Measurements from ENCODE around the gene NRXN3.

The NRXN3 gene

GRCh38 chr14:78153064-78153341 lies 17.2 kb upstream of the NRXN3 start:
- no peak overlapping the region for H3K27ac Mint-ChIP-seq
- H3K9me3 Mint-ChIP-seq, result no peaks in the 10 kb centered on the region
- no peaks in the 10 kb centered on the region for H3K36me3 Mint-ChIP-seq (ENCODE audit: low read depth)
- H3K27me3 Mint-ChIP-seq, result peaks cover 9% of the 10 kb centered on the region
- intact Hi-C loops (cut with micrococcal nuclease), result no loop called here
- no peak overlapping the region for H3K4me3 Mint-ChIP-seq
- H3K4me1 Mint-ChIP-seq (ENCODE audit: low read depth), result no peaks in the 10 kb centered on the region

GRCh38 chr14:78154827-78155226 lies 15.3 kb upstream of the NRXN3 start:
- no peaks in the 10 kb centered on the region for H3K9me3 Mint-ChIP-seq
- H3K27me3 Mint-ChIP-seq, result peaks cover 8% of the 10 kb centered on the region
- no peaks in the 10 kb centered on the region for H3K4me1 Mint-ChIP-seq (ENCODE audit: low read depth)
- no peaks in the 10 kb centered on the region for H3K36me3 Mint-ChIP-seq (ENCODE audit: low read depth)
- no peak overlapping the region for H3K27ac Mint-ChIP-seq
- intact Hi-C loops (cut with micrococcal nuclease), result no loop called here
- H3K4me3 Mint-ChIP-seq, result no peak overlapping the region

GRCh38 chr14:78156196-78156595 lies 14.0 kb upstream of the NRXN3 start:
- Mint-ChIP-seq H3K36me3 (ENCODE audit: low read depth) (no peaks in the 10 kb centered on the region), H3K27me3 (peaks cover 6% of the 10 kb centered on the region), H3K9me3 (no peaks in the 10 kb centered on the region), H3K4me1 (ENCODE audit: low read depth) (no peaks in the 10 kb centered on the region), H3K4me3 (no peak overlapping the region), H3K27ac (no peak overlapping the region)
- intact Hi-C loops (cut with micrococcal nuclease), result no loop called here

GRCh38 chr14:78157494-78158437 lies 12.4 kb upstream of the NRXN3 start:
- no peak overlapping the region for H3K27ac Mint-ChIP-seq
- no peak overlapping the region for H3K4me3 Mint-ChIP-seq
- intact Hi-C loops (cut with micrococcal nuclease), result no loop called here
- H3K4me1 Mint-ChIP-seq (ENCODE audit: low read depth), result no peaks in the 10 kb centered on the region
- no peaks in the 10 kb centered on the region for H3K36me3 Mint-ChIP-seq (ENCODE audit: low read depth)
- H3K9me3 Mint-ChIP-seq, result no peaks in the 10 kb centered on the region
- peaks cover 11% of the 10 kb centered on the region for H3K27me3 Mint-ChIP-seq

GRCh38 chr14:78162202-78162601 lies 8.0 kb upstream of the NRXN3 start:
- Mint-ChIP-seq H3K27me3 (peaks cover 15% of the 10 kb centered on the region), H3K36me3 (ENCODE audit: low read depth) (no peaks in the 10 kb centered on the region), H3K4me3 (no peak overlapping the region), H3K27ac (no peak overlapping the region), H3K9me3 (no peaks in the 10 kb centered on the region), H3K4me1 (ENCODE audit: low read depth) (no peaks in the 10 kb centered on the region)
- intact Hi-C loops (cut with micrococcal nuclease), result no loop called here

- no peaks in the 10 kb centered on the region for H3K36me3 Mint-ChIP-seq (ENCODE audit: low read depth)
- H3K9me3 Mint-ChIP-seq, result no peaks in the 10 kb centered on the region
- peaks cover 13% of the 10 kb centered on the region for H3K27me3 Mint-ChIP-seq
- intact Hi-C loops (cut with micrococcal nuclease), result no loop called here
- H3K27ac Mint-ChIP-seq, result no peak overlapping the region
- H3K4me1 Mint-ChIP-seq (ENCODE audit: low read depth), result no peaks in the 10 kb centered on the region
- no peak overlapping the region for H3K4me3 Mint-ChIP-seq
These were observed 5.8 kb upstream of the NRXN3 start for GRCh38 chr14:78164226-78164853.

GRCh38 chr14:78172428-78172827 lies 2.3 kb downstream of the NRXN3 start:
- intact Hi-C loops (cut with micrococcal nuclease), result no loop called here
- H3K27ac Mint-ChIP-seq, result no peak overlapping the region
- H3K4me3 Mint-ChIP-seq, result no peak overlapping the region
- H3K27me3 Mint-ChIP-seq, result peaks cover 18% of the 10 kb centered on the region
- H3K4me1 Mint-ChIP-seq (ENCODE audit: low read depth), result no peaks in the 10 kb centered on the region
- no peaks in the 10 kb centered on the region for H3K36me3 Mint-ChIP-seq (ENCODE audit: low read depth)
- no peaks in the 10 kb centered on the region for H3K9me3 Mint-ChIP-seq

- peaks cover 18% of the 10 kb centered on the region for H3K27me3 Mint-ChIP-seq
- no peaks in the 10 kb centered on the region for H3K4me1 Mint-ChIP-seq (ENCODE audit: low read depth)
- H3K36me3 Mint-ChIP-seq (ENCODE audit: low read depth), result no peaks in the 10 kb centered on the region
- no peaks in the 10 kb centered on the region for H3K9me3 Mint-ChIP-seq
- intact Hi-C loops (cut with micrococcal nuclease), result no loop called here
- H3K4me3 Mint-ChIP-seq, result no peak overlapping the region
- H3K27ac Mint-ChIP-seq, result no peak overlapping the region
These were observed 3.3 kb downstream of the NRXN3 start for GRCh38 chr14:78173346-78174035.

GRCh38 chr14:78175412-78175811 lies 5.2 kb downstream of the NRXN3 start:
- intact Hi-C loops (cut with micrococcal nuclease), result no loop called here
- no peak overlapping the region for H3K27ac Mint-ChIP-seq
- no peaks in the 10 kb centered on the region for H3K9me3 Mint-ChIP-seq

GRCh38 chr14:78178071-78178470 lies 7.9 kb downstream of the NRXN3 start:
- H3K27me3 Mint-ChIP-seq, result peaks cover 3% of the 10 kb centered on the region
- intact Hi-C loops (cut with micrococcal nuclease), result no loop called here
- no peak overlapping the region for H3K27ac Mint-ChIP-seq
- no peaks in the 10 kb centered on the region for H3K4me1 Mint-ChIP-seq (ENCODE audit: low read depth)
- no peak overlapping the region for H3K4me3 Mint-ChIP-seq
- H3K9me3 Mint-ChIP-seq, result no peaks in the 10 kb centered on the region
- no peaks in the 10 kb centered on the region for H3K36me3 Mint-ChIP-seq (ENCODE audit: low read depth)

More at GRCh38 chr14:78175412-78175811, 5.2 kb downstream of the NRXN3 start:
- Mint-ChIP-seq H3K36me3 (ENCODE audit: low read depth) (no peaks in the 10 kb centered on the region), H3K4me1 (ENCODE audit: low read depth) (no peaks in the 10 kb centered on the region), H3K4me3 (no peak overlapping the region), H3K27me3 (peaks cover 11% of the 10 kb centered on the region)

- Mint-ChIP-seq H3K9me3 (no peaks in the 10 kb centered on the region), H3K36me3 (ENCODE audit: low read depth) (no peaks in the 10 kb centered on the region), H3K27ac (no peak overlapping the region), H3K4me1 (ENCODE audit: low read depth) (no peaks in the 10 kb centered on the region), H3K27me3 (peaks cover 6% of the 10 kb centered on the region), H3K4me3 (no peak overlapping the region)
- intact Hi-C loops (cut with micrococcal nuclease), result no loop called here
These were observed 8.8 kb downstream of the NRXN3 start for GRCh38 chr14:78178971-78179370.

- intact Hi-C loops (cut with micrococcal nuclease), result no loop called here
These were observed 11.1 kb downstream of the NRXN3 start for GRCh38 chr14:78181270-78181669.

GRCh38 chr14:78182722-78183121 lies 12.5 kb downstream of the NRXN3 start:
- no peaks in the 10 kb centered on the region for H3K9me3 Mint-ChIP-seq
- H3K36me3 Mint-ChIP-seq (ENCODE audit: low read depth), result no peaks in the 10 kb centered on the region
- no peak overlapping the region for H3K27ac Mint-ChIP-seq
- H3K27me3 Mint-ChIP-seq, result peaks cover 17% of the 10 kb centered on the region
- no peaks in the 10 kb centered on the region for H3K4me1 Mint-ChIP-seq (ENCODE audit: low read depth)
- intact Hi-C loops (cut with micrococcal nuclease), result no loop called here
- H3K4me3 Mint-ChIP-seq, result no peak overlapping the region

More at GRCh38 chr14:78181270-78181669, 11.1 kb downstream of the NRXN3 start:
- no peak overlapping the region for H3K27ac Mint-ChIP-seq
- peaks cover 12% of the 10 kb centered on the region for H3K27me3 Mint-ChIP-seq
- H3K9me3 Mint-ChIP-seq, result no peaks in the 10 kb centered on the region
- H3K36me3 Mint-ChIP-seq (ENCODE audit: low read depth), result no peaks in the 10 kb centered on the region
- no peak overlapping the region for H3K4me3 Mint-ChIP-seq
- H3K4me1 Mint-ChIP-seq (ENCODE audit: low read depth), result no peaks in the 10 kb centered on the region

- Mint-ChIP-seq H3K36me3 (ENCODE audit: low read depth) (no peaks in the 10 kb centered on the region), H3K4me1 (ENCODE audit: low read depth) (no peaks in the 10 kb centered on the region), H3K27ac (no peak overlapping the region), H3K27me3 (peaks cover 20% of the 10 kb centered on the region), H3K4me3 (no peak overlapping the region), H3K9me3 (no peaks in the 10 kb centered on the region)
- intact Hi-C loops (cut with micrococcal nuclease), result no loop called here
These were observed 14.0 kb downstream of the NRXN3 start for GRCh38 chr14:78184157-78184556.

Data from dendritic cell treated with granulocyte-macrophage colony-stimulating factor and Interleukin-4, amounts not matched to agents 40 ng/mL and 50 ng/mL, for 4 days (primary cell).